ENCODE data around the gene FBXL19. TPM values are rescaled to one million over a fixed set of nuclear protein-coding genes. Genes with fewer than 3 reads are reported as not detected.

The FBXL19 gene
- total RNA-seq, 1 donor = 5.4 TPM

DNA sequence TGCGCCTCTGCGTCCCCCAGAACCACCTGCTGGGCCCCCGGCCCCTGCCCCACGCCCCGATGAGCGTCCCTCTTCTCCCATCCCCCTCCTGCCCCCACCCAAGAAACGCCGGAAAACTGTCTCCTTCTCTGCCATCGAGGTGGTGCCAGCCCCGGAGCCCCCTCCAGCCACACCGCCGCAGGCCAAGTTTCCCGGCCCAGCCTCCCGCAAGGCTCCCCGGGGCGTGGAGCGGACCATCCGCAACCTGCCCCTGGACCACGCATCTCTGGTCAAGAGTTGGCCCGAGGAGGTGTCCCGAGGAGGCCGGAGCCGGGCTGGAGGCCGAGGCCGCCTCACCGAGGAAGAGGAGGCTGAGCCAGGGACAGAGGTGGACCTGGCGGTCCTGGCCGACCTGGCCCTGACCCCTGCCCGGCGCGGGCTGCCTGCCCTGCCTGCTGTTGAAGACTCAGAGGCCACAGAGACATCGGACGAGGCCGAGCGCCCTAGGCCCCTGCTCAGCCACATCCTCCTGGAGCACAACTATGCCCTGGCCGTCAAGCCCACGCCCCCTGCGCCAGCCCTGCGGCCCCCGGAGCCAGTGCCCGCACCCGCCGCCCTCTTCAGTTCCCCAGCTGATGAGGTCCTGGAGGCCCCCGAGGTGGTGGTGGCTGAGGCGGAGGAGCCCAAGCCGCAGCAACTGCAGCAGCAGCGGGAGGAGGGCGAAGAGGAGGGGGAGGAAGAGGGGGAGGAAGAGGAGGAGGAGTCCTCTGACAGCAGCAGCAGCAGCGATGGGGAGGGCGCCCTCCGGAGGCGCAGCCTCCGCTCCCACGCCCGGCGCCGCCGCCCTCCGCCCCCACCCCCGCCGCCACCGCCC is 56.0 kb downstream of the FBXL19 start:
- Histone ChIP-seq H3K4me3 (ENCODE audit: low read length) (no peak overlapping the region), H3K4me1 (ENCODE audit: insufficient read depth, low read length) (no peaks in the 10 kb centered on the region), H3K9me3 (ENCODE audit: low read depth, low read length) (no peaks in the 10 kb centered on the region), H3K27me3 (ENCODE audit: insufficient read depth, low read length) (no peaks in the 10 kb centered on the region)

DNA sequence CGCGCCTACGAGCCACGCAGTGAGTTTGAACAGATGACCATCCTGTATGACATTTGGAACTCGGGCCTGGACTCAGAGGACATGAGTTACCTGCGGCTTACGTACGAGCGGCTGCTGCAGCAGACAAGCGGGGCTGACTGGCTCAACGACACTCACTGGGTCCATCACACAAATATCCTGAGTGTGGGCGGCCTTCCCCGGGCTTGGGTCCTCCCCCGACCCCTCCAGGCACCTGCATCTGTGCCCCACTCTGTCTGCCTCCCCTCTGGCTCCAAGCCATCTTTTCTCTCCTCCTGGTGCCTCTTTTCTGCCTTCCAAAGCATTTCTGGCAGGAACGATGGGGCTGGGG is 56.6 kb downstream of the FBXL19 start:
- H3K4me3 ChIP-seq (ENCODE audit: low read length) = no peak overlapping the region
- H3K27me3 ChIP-seq (ENCODE audit: insufficient read depth, low read length) = no peaks in the 10 kb centered on the region
- no peaks in the 10 kb centered on the region for H3K9me3 ChIP-seq (ENCODE audit: low read depth, low read length)
- peaks cover 4% of the 10 kb centered on the region for H3K4me1 ChIP-seq (ENCODE audit: insufficient read depth, low read length)

DNA sequence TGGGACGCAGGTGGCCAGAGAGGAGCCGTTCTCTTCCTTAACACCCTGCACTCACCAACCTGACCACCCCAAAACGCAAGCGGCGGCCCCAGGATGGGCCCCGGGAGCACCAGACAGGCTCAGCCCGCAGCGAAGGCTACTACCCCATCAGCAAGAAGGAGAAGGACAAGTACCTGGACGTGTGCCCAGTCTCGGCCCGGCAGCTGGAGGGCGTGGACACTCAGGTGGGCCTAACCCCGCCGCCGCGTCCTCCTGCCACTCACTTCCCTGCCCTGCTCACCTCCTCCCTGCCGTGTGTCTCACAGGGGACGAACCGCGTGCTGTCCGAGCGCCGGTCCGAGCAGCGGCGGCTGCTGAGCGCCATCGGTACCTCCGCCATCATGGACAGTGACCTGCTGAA is 57.1 kb downstream of the FBXL19 start:
- no peak overlapping the region for H3K4me3 ChIP-seq (ENCODE audit: low read length)
- no peaks in the 10 kb centered on the region for H3K27me3 ChIP-seq (ENCODE audit: insufficient read depth, low read length)
- no peaks in the 10 kb centered on the region for H3K9me3 ChIP-seq (ENCODE audit: low read depth, low read length)
- peaks cover 8% of the 10 kb centered on the region for H3K4me1 ChIP-seq (ENCODE audit: insufficient read depth, low read length)

DNA sequence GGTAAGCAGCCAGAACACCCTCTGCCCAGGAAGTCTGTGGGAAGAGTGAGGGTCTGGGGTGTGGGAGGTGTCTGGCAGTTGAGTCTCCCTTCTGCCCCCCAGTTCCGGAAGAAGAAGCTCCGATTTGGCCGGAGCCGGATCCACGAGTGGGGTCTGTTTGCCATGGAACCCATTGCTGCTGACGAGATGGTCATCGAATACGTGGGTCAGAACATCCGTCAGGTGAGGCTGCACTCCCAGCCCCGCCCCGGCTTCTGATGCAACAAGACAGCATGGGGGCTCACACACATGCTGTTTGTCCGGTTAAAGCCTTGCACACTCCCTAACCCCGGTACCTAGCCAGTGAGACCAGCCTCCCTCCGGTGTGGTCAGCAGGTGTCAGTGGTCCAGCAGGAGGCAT is 57.6 kb downstream of the FBXL19 start:
- H3K4me3 ChIP-seq (ENCODE audit: low read length) = no peak overlapping the region
- no peaks in the 10 kb centered on the region for H3K9me3 ChIP-seq (ENCODE audit: low read depth, low read length)
- peaks cover 9% of the 10 kb centered on the region for H3K4me1 ChIP-seq (ENCODE audit: insufficient read depth, low read length)
- H3K27me3 ChIP-seq (ENCODE audit: insufficient read depth, low read length) = no peaks in the 10 kb centered on the region

DNA sequence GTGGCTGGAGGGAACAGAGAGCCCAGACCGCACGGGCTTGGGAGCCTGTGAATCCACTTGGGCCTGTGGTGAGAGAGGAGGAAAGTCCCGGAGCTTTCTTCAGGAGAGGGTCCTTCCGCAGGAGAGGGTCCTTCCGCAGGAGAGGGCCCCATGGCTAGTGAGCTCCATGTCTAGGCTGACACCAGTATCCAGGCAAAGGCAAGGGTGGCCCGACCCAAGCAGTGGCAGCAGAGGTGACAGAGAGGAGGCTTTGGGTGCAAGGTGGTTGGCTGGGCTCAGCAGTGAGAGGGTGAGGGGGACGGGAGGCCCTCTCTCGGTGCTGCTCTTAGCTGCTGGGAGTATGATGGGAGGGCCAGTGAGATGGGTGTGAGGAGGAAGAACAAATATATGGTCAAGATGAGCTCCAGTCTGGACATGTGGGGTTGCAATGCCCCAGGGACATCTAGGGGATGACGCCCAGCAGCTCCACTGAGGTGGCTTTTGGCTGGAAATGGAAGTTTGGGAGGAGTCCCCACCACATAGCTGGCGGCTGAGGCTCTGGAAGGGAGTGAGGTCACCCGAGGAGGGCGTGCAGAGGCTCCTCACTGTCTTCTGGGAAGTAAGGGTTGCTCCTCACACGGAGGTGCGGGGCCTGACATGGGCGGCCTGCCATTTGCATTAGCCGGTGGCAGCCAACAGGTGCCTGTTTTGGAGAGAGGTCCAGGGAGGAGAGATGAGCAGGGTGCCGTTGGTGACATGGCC is 59.3 kb downstream of the FBXL19 start:
- H3K4me3 ChIP-seq (ENCODE audit: low read length) = no peak overlapping the region
- H3K27me3 ChIP-seq (ENCODE audit: insufficient read depth, low read length) = no peaks in the 10 kb centered on the region
- no peaks in the 10 kb centered on the region for H3K9me3 ChIP-seq (ENCODE audit: low read depth, low read length)

DNA sequence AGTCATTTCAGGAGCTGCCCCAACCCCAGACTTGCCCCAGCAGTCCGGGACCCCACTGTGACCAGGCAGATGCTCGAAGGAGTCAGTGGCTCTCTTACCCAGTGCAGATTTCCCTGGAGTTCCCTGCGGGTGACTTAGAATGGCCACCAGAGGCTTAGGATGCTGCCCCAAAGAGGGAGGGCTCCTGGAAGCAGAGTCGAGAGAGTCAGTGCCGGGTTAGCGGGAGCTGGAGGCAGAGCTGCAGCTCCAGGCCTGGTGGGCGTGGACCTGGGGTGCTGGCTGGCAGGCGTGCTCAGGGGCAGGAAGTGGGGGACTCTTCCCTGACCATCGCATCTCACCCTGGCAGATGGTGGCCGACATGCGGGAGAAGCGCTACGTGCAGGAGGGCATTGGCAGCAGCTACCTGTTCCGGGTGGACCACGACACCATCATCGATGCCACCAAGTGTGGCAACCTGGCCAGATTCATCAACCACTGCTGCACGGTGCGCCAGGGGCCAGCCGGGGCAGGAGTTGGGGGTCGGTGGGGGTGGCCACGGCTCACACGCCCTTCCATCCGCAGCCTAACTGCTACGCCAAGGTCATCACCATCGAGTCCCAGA is 60.0 kb downstream of the FBXL19 start:
- Histone ChIP-seq H3K4me1 (ENCODE audit: insufficient read depth, low read length) (peaks cover 9% of the 10 kb centered on the region), H3K4me3 (ENCODE audit: low read length) (no peak overlapping the region), H3K9me3 (ENCODE audit: low read depth, low read length) (no peaks in the 10 kb centered on the region), H3K27me3 (ENCODE audit: insufficient read depth, low read length) (no peaks in the 10 kb centered on the region)

More for the DNA sequence above, 59.3 kb downstream of the FBXL19 start:
- H3K4me1 ChIP-seq (ENCODE audit: insufficient read depth, low read length) = peaks cover 9% of the 10 kb centered on the region

DNA sequence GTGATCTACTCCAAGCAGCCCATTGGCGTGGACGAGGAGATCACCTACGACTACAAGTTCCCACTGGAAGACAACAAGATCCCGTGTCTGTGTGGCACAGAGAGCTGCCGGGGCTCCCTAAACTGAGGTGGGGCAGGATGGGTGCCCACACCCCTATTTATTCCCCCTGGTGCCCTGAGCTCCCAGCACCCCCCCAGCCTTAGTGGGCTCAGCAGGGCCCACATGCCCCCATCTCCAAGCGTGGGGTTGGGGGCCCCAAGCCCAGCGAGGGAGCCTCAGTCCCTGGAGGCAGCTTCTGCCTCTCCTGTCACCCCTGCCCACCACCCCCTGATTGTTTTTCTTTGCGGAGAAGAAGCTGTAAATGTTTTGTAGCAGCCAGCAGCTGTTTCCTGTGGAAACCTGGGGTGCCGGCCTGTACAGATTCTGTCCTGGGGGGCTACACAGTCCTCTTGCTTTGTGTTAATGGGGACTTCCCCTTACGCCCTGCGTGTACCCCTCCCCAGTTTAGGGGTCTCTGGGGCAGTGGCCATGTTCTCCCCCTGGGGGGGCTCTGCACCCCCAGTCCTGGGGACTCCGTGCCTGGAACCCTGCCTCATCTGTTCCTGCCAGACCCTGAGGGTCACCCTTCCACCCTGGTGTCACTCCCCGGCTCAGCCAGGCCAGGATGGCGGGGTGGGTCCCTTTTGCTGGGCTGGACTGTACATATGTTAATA is 60.7 kb downstream of the FBXL19 start:
- no peak overlapping the region for H3K4me3 ChIP-seq (ENCODE audit: low read length)

DNA sequence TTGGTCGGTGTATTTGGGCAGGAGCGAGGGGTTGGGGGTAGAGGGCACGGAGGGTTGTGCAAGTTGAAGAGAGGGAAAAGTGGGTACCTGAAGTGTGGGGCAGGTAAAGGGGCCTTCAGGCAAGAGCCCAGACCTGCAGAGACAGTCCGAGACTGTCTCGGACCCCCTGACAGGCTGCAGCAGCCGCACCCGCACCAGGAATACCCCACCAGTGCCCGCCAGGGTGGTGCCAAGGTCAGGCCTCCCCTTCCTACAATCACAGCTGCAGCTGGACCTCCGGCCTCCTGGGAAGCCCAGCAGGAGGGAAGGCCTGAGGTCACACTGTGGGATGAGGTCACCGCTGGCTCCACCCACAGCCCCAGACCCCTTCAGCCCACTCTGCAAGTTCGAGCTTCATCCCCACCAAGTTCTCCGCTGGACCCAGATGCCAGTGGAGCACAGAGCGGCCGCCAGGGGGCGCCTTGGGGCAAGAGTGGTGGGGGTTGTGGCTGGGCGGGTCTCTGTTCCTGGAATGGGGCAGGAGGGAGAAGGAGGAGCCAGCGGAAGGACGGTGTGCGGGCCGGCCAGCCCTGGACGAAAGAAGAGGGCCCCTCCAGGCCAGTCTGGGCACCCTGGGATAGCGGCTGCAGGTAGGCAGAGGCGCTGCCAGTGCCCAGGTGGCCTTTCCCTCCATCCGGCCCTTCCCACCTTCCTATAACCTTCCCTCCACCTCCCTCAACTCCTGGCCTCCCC is 61.5 kb downstream of the FBXL19 start, which contains the start of gene HSD3B7:
Gene HSD3B7, plus strand, starts transcription at position 539 of the 732 bp plus-strand sequence. CDS start 452 bp downstream, outside the sequence.
- Histone ChIP-seq H3K4me3 (ENCODE audit: low read length) (no peak within 1 kb of the TSS), H3K9me3 (ENCODE audit: low read depth, low read length) (no peaks in the 10 kb centered on the region)

More for the DNA sequence above, 60.7 kb downstream of the FBXL19 start:
- Histone ChIP-seq H3K4me1 (ENCODE audit: insufficient read depth, low read length) (peaks cover 9% of the 10 kb centered on the region), H3K9me3 (ENCODE audit: low read depth, low read length) (no peaks in the 10 kb centered on the region), H3K27me3 (ENCODE audit: insufficient read depth, low read length) (no peaks in the 10 kb centered on the region)

DNA sequence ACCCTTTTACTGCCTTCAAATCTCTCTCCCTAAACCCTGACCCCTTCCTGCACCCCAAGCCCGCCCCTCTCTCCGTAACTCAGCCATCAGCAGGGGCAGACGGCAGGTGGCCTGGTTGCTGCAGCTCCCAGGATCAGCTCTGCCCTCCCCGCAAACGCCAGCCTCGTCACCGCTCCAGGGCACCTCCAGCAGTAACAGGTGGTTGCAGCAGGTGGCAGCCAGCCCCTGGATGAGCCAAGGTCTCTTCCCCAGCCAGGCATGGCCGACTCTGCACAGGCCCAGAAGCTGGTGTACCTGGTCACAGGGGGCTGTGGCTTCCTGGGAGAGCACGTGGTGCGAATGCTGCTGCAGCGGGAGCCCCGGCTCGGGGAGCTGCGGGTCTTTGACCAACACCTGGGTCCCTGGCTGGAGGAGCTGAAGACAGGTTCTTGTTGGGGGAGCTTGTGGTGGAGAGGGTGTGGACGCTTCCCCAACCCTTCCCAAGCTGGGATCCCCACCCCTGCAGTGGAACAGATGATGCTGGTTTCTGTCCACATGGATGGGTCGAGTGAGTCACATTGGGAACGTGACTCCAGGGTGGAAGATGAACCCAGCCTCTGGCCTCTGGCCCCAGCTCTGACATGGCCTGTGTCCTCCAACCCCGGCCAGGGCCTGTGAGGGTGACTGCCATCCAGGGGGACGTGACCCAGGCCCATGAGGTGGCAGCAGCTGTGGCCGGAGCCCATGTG is 62.2 kb downstream of the FBXL19 start:
- Histone ChIP-seq H3K4me1 (ENCODE audit: insufficient read depth, low read length) (peaks cover 9% of the 10 kb centered on the region), H3K9me3 (ENCODE audit: low read depth, low read length) (no peaks in the 10 kb centered on the region), H3K4me3 (ENCODE audit: low read length) (no peak overlapping the region), H3K27me3 (ENCODE audit: insufficient read depth, low read length) (no peaks in the 10 kb centered on the region)

More for the DNA sequence above, 61.5 kb downstream of the FBXL19 start, which contains the start of gene HSD3B7:
- Histone ChIP-seq H3K27me3 (ENCODE audit: insufficient read depth, low read length) (no peaks in the 10 kb centered on the region), H3K4me1 (ENCODE audit: insufficient read depth, low read length) (peaks cover 9% of the 10 kb centered on the region)

DNA sequence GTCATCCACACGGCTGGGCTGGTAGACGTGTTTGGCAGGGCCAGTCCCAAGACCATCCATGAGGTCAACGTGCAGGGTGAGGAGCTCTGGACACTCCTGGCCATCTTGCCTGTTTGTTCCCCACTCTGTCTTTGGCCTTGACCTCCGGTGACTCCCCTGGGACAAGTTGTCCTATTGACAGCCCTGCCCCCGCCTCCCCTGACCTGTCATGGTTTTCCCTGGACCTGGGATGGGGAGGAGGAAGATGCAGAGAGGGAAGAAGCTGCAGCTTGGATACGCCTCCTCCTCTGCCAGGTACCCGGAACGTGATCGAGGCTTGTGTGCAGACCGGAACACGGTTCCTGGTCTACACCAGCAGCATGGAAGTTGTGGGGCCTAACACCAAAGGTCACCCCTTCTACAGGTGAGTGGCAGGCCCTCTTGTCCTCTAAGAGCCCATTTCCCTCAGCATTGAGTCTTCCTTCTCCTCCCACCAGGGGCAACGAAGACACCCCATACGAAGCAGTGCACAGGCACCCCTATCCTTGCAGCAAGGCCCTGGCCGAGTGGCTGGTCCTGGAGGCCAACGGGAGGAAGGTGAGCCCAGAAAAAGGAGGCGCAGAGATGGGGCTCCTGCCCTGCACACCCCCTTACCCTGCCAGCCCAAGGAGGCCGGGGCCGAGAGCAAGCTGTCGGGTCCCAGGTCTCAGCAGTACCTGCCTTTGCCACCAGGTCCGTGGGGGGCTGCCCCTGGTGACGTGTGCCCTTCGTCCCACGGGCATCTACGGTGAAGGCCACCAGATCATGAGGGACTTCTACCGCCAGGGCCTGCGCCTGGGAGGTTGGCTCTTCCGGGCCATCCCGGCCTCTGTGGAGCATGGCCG is 63.0 kb downstream of the FBXL19 start:
- Histone ChIP-seq H3K4me1 (ENCODE audit: insufficient read depth, low read length) (peaks cover 9% of the 10 kb centered on the region), H3K4me3 (ENCODE audit: low read length) (no peak overlapping the region), H3K9me3 (ENCODE audit: low read depth, low read length) (no peaks in the 10 kb centered on the region), H3K27me3 (ENCODE audit: insufficient read depth, low read length) (no peaks in the 10 kb centered on the region)

DNA sequence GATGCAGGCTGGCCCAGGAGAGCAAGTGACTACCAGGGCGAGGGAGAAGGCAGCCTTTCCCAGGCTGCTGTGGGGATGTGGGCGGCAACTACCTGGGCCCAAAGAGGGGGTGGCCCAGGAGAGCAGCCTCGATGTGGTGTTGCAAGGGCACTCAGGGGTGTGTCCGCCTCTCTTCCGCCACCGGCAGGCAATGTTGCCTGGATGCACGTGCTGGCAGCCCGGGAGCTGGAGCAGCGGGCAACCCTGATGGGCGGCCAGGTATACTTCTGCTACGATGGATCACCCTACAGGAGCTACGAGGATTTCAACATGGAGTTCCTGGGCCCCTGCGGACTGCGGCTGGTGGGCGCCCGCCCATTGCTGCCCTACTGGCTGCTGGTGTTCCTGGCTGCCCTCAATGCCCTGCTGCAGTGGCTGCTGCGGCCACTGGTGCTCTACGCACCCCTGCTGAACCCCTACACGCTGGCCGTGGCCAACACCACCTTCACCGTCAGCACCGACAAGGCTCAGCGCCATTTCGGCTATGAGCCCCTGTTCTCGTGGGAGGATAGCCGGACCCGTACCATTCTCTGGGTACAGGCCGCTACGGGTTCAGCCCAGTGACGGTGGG is 64.3 kb downstream of the FBXL19 start:
- H3K4me1 ChIP-seq (ENCODE audit: insufficient read depth, low read length) = peaks cover 9% of the 10 kb centered on the region
- no peak overlapping the region for H3K4me3 ChIP-seq (ENCODE audit: low read length)
- no peaks in the 10 kb centered on the region for H3K9me3 ChIP-seq (ENCODE audit: low read depth, low read length)
- no peaks in the 10 kb centered on the region for H3K27me3 ChIP-seq (ENCODE audit: insufficient read depth, low read length)

DNA sequence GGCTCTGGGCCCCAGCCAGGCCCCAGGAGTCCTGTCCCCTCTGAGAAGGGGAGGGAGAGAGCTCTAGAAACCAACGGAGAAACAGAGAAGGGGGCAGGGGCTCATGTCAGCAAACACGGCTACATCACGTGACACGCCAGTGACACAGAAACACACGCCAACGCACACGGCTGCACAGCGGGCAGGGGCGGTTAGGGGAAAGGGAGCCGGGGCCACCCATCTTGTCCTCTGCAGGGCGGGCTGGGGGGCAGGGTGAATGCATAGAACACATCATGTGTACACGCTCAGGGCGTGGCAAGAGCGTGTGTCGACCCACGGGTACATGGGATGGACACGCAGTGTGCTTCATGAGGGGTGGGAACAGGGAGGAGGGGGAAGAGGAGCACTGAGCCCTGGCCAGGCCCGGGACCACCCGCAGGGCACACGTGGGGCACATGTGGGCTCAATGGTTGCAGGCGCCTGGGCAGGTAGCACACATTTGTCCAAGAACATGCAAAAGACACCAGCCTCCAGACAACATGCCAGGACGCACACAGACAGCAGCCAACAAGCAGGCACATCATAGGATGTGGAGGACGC is 66.2 kb downstream of the FBXL19 start:
- no peaks in the 10 kb centered on the region for H3K9me3 ChIP-seq (ENCODE audit: low read depth, low read length)
- no peaks in the 10 kb centered on the region for H3K27me3 ChIP-seq (ENCODE audit: insufficient read depth, low read length)
- H3K4me1 ChIP-seq (ENCODE audit: insufficient read depth, low read length) = peaks cover 20% of the 10 kb centered on the region
- no peak overlapping the region for H3K4me3 ChIP-seq (ENCODE audit: low read length)
